Activated CD8-positive, alpha-beta memory T cell treated with anti-CD3 and anti-CD28 coated beads, Interleukin-2, amount 10 ng/mL, durations not matched to agents 7 days and 5 days (primary cell): Measurements from ENCODE around the gene CAMKMT. TPM values are rescaled to one million over a fixed set of nuclear protein-coding genes. Genes with fewer than 3 reads are reported as not detected.
A peak's percentile ranks its signal among the peaks of the same experiment; 100 is the strongest.

Source experiments
- ATAC-seq: fragments of 150-1000 bp; cut with Tn5 transposase; one replicate; pipeline ENCODE4 v1.10.0; 2021; ENCODE audit warnings: moderate library complexity
- CTCF ChIA-PET: fragments of 350-600 bp; sonication (Branson Sonifier 250); formaldehyde crosslinking; loops from one replicate; lab custom pipeline; 2021; ENCODE audit warnings: antibody characterized with exemption; lab: Charles Lee
- DNase-seq: peaks from one replicate; pipeline ENCODE4 v3.0.0-alpha.2; 2020
- H3K27ac Mint-ChIP-seq: one replicate; pipeline ENCODE4 v1.8.0; 2021; ENCODE audit warnings: mild to moderate bottlenecking, mixed read lengths
- H3K27me3 Mint-ChIP-seq: one replicate; pipeline ENCODE4 v1.8.0; 2021; ENCODE audit warnings: mixed read lengths
- H3K36me3 Mint-ChIP-seq: one replicate; pipeline ENCODE4 v1.8.0; 2021; ENCODE audit warnings: mild to moderate bottlenecking, mixed read lengths
- H3K4me1 Mint-ChIP-seq: one replicate; pipeline ENCODE4 v1.8.0; 2021; ENCODE audit warnings: mixed read lengths
- H3K4me3 Mint-ChIP-seq: one replicate; pipeline ENCODE4 v1.8.0; 2021; ENCODE audit warnings: mild to moderate bottlenecking, moderate library complexity, mixed read lengths
- H3K9me3 Mint-ChIP-seq: one replicate; pipeline ENCODE4 v1.8.0; 2022; ENCODE audit warnings: low read depth, mixed read lengths
- total RNA-seq, 2 experiments: library from RNA; stranded (reverse); gene quantifications; one replicate each; pipeline ENCODE4 v1.2.3, GENCODE V29; 2021

Gene CAMKMT
- 10 to 100 TPM; 12.8 to 13.3 TPM for total RNA-seq

- CTCF ChIA-PET, result interaction anchor here (0.7 to 2.2 kb wide), 11 partner anchors 9 to 317 kb away, joined by 3 to 10 read pairs (median 4); no protein-coding TSS in a partner anchor
- Mint-ChIP-seq H3K4me1 (peaks cover 46% of the 10 kb centered on the region), H3K9me3 (no peaks in the 10 kb centered on the region), H3K4me3 (peak within 1 kb of the TSS; percentile 91), H3K27me3 (no peaks in the 10 kb centered on the region), H3K36me3 (peaks cover 4% of the 10 kb centered on the region), H3K27ac (peak within 1 kb of the TSS; percentile 99)
- DNase-seq, result peak; percentile 99
- ATAC-seq, result peak; percentile 89
Measured at GRCh38 chr2:44361330-44362206, at the start of gene CAMKMT, which contains the start of gene PREPL. Gene CAMKMT, plus strand, starts transcription at chr2:44361947. Gene PREPL, minus strand, starts transcription at chr2:44361494. Its CDS starts 15,152 bp downstream, at chr2:44346342.

DNA sequence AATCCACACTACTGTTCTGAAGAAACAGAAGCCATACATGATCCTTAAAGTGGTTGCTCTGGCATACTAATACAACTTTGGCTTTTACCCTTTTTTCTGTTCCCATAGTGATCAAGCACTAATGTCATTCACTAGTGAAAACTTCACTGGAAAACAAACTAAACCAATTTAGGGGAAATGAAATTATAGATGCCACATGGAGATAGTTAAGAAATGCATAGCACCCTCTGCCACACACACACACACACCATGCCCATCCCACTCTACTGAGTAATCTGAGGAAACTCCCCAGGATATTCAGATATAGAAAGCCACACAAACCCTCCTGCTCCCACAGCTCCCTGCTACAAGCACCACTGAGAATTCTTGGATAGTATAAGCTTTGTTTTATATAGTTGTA, 47.4 kb upstream of the CAMKMT start:
- H3K27me3 Mint-ChIP-seq, result no peaks in the 10 kb centered on the region
- H3K9me3 Mint-ChIP-seq, result peaks cover 18% of the 10 kb centered on the region
- H3K36me3 Mint-ChIP-seq, result peaks cover 56% of the 10 kb centered on the region
- H3K4me3 Mint-ChIP-seq, result no peak overlapping the region
- DNase-seq (no peak), ATAC-seq (no peak)
- no peak overlapping the region for H3K27ac Mint-ChIP-seq
- CTCF ChIA-PET, result no interaction called here
- H3K4me1 Mint-ChIP-seq, result peaks cover 4% of the 10 kb centered on the region

GRCh38 chr2:44315945-44316344, 45.8 kb upstream of the CAMKMT start:
- no peak for DNase-seq
- Mint-ChIP-seq H3K27ac (no peak overlapping the region), H3K27me3 (no peaks in the 10 kb centered on the region), H3K36me3 (peaks cover 55% of the 10 kb centered on the region), H3K4me1 (peaks cover 4% of the 10 kb centered on the region), H3K4me3 (no peak overlapping the region), H3K9me3 (peaks cover 10% of the 10 kb centered on the region)
- CTCF ChIA-PET, result interaction anchor here (0.9 kb wide), 1 partner anchor 73 kb away, joined by 3 read pairs; no protein-coding TSS in a partner anchor
- ATAC-seq, result no peak

DNA sequence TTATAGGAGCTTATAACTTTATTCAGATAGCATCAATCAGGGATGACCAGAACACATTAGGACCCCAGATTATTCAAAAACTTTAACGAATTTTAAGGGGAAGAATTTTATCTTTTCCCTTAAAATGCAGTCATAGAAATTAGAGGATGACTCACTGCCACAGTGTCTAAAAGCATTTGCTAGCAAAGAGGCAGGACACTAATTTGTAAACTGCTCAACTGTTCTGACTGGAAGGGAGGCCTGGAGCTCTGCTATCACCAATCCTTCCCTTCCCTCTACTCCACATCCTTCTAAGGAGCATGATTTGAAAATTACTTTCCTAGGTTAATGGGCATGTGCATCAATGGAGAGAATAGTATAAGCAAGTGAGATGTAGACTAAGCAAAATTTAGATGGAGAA, 40.9 kb upstream of the CAMKMT start:
- no peaks in the 10 kb centered on the region for H3K27me3 Mint-ChIP-seq
- no peaks in the 10 kb centered on the region for H3K9me3 Mint-ChIP-seq
- peaks cover 43% of the 10 kb centered on the region for H3K36me3 Mint-ChIP-seq
- no peak overlapping the region for H3K27ac Mint-ChIP-seq
- H3K4me3 Mint-ChIP-seq, result no peak overlapping the region
- DNase-seq, result no peak
- peaks cover 4% of the 10 kb centered on the region for H3K4me1 Mint-ChIP-seq
- ATAC-seq, result no peak
- CTCF ChIA-PET, result no interaction called here

GRCh38 chr2:44321360-44321759, 40.4 kb upstream of the CAMKMT start:
- Mint-ChIP-seq H3K27ac (no peak overlapping the region), H3K36me3 (peaks cover 38% of the 10 kb centered on the region), H3K27me3 (no peaks in the 10 kb centered on the region), H3K4me3 (no peak overlapping the region), H3K9me3 (no peaks in the 10 kb centered on the region), H3K4me1 (peaks cover 4% of the 10 kb centered on the region)
- ATAC-seq (no peak), DNase-seq (no peak)
- CTCF ChIA-PET, result no interaction called here

DNA sequence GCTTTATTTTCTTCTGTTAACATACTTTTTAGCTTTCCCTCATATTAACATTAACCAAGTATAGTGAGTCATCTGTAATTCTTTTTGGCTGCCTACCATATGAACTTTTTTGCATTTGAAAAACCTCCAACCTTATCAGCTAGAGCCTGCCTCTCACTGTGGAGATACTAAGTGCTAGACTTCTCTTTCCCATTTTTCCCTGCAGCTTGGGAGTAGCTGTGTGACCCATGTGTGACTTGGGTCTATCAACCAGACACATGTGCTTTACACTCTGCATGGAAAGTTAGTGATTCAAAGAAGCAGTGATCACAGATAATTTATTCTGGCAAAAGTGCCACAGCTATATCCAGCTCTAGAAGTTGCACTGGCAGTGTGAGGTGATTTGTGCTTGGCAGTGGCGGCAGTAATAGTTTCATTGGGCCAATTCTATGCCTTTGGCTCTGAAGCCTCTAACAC, 36.7 kb upstream of the CAMKMT start:
- H3K36me3 Mint-ChIP-seq, result peaks cover 37% of the 10 kb centered on the region
- H3K27ac Mint-ChIP-seq, result no peak overlapping the region
- no peak for DNase-seq
- H3K27me3 Mint-ChIP-seq, result no peaks in the 10 kb centered on the region
- CTCF ChIA-PET, result interaction anchor here (1.3 kb wide), 1 partner anchor 83 kb away, joined by 3 read pairs; no protein-coding TSS in a partner anchor
- H3K9me3 Mint-ChIP-seq, result no peaks in the 10 kb centered on the region
- H3K4me1 Mint-ChIP-seq, result no peaks in the 10 kb centered on the region
- no peak for ATAC-seq
- H3K4me3 Mint-ChIP-seq, result no peak overlapping the region

DNA sequence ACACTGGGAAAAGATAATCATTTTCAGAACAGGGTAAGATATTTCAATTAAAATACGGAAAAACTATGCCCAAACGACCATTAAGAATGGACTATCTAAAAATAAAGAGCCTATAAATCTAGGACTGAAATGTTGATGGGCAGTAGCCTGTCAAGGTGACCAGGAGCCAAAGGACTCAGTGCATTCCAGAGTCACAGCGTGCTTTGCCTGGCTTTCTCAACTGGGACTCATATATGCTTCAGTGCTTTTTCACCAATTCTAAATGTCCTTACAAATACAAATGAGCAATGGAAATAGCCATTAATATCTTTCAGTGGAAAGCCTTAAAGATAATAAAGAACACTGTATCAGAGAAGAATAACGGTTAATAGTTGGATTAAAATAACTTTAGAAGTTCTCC, 35.9 kb upstream of the CAMKMT start:
- no peak overlapping the region for H3K27ac Mint-ChIP-seq
- DNase-seq, result no peak
- no peaks in the 10 kb centered on the region for H3K4me1 Mint-ChIP-seq
- no peak for ATAC-seq
- CTCF ChIA-PET, result interaction anchor here (1.0 kb wide), 1 partner anchor 9 kb away, joined by 4 read pairs; no protein-coding TSS in a partner anchor
- no peaks in the 10 kb centered on the region for H3K9me3 Mint-ChIP-seq
- peaks cover 37% of the 10 kb centered on the region for H3K36me3 Mint-ChIP-seq
- H3K27me3 Mint-ChIP-seq, result no peaks in the 10 kb centered on the region
- H3K4me3 Mint-ChIP-seq, result no peak overlapping the region

DNA sequence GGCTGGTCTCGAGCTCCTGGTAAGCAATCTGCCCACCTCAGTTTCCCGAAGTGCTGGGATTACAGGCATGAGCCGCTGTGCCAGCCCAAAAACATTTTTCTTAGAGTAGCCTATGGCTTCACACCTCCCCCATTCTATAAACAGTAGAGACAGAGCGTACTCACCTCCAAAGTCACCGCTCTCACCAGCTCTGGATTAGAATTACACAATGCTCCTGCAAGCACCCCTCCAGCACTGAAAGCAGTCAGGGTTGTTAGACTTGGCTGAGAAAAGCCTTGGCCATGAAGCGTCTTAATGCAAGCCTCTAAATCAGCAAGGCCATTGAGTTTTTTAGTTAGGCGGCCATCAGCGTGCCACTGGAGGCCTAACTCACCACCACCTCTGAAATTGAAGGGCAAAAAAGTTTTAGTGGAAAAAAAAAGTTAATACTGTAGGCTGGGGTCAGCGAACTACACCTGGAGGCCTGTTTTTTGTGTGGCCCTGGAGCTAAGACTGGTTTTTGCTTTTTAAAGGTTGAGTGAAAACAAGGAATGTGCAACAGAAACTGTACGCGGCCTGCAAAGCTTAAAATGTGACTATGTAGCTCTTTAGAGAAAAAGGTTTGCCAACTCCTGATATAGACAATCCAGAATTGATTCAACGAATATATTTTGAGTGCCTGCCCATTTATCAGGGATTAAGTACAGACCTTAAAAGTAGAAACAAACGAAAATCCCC, 35.0 kb upstream of the CAMKMT start:
- H3K9me3 Mint-ChIP-seq, result no peaks in the 10 kb centered on the region
- H3K36me3 Mint-ChIP-seq, result peaks cover 40% of the 10 kb centered on the region
- ATAC-seq (no peak), DNase-seq (no peak)
- H3K4me1 Mint-ChIP-seq, result no peaks in the 10 kb centered on the region
- H3K4me3 Mint-ChIP-seq, result no peak overlapping the region
- no peak overlapping the region for H3K27ac Mint-ChIP-seq
- CTCF ChIA-PET, result interaction anchor here (1.0 kb wide), 1 partner anchor 9 kb away, joined by 4 read pairs; no protein-coding TSS in a partner anchor
- no peaks in the 10 kb centered on the region for H3K27me3 Mint-ChIP-seq

GRCh38 chr2:44328750-44329149, 33.0 kb upstream of the CAMKMT start:
- no peaks in the 10 kb centered on the region for H3K27me3 Mint-ChIP-seq
- peaks cover 31% of the 10 kb centered on the region for H3K36me3 Mint-ChIP-seq
- H3K9me3 Mint-ChIP-seq, result no peaks in the 10 kb centered on the region
- no peak overlapping the region for H3K27ac Mint-ChIP-seq
- DNase-seq, result no peak
- no peak for ATAC-seq
- H3K4me3 Mint-ChIP-seq, result no peak overlapping the region
- no peaks in the 10 kb centered on the region for H3K4me1 Mint-ChIP-seq
- CTCF ChIA-PET, result interaction anchor here (0.7 to 1.6 kb wide), 3 partner anchors 11 to 329 kb away, joined by 3 to 4 read pairs (median 3); no protein-coding TSS in a partner anchor

- peaks cover 27% of the 10 kb centered on the region for H3K36me3 Mint-ChIP-seq
- ATAC-seq, result no peak
- H3K27me3 Mint-ChIP-seq, result no peaks in the 10 kb centered on the region
- no peak overlapping the region for H3K27ac Mint-ChIP-seq
- DNase-seq, result no peak
- H3K9me3 Mint-ChIP-seq, result no peaks in the 10 kb centered on the region
- H3K4me3 Mint-ChIP-seq, result no peak overlapping the region
- CTCF ChIA-PET, result interaction anchor here (0.8 to 1.6 kb wide), 3 partner anchors 10 to 13 kb away, joined by 3 to 4 read pairs (median 3); no protein-coding TSS in a partner anchor
- no peaks in the 10 kb centered on the region for H3K4me1 Mint-ChIP-seq
Measured at GRCh38 chr2:44329343-44329742, 32.4 kb upstream of the CAMKMT start.

GRCh38 chr2:44330801-44331200, 30.9 kb upstream of the CAMKMT start:
- ATAC-seq (no peak), DNase-seq (no peak)
- no peak overlapping the region for H3K27ac Mint-ChIP-seq
- no peaks in the 10 kb centered on the region for H3K9me3 Mint-ChIP-seq
- no peak overlapping the region for H3K4me3 Mint-ChIP-seq
- peaks cover 3% of the 10 kb centered on the region for H3K4me1 Mint-ChIP-seq
- CTCF ChIA-PET, result no interaction called here
- H3K36me3 Mint-ChIP-seq, result peaks cover 28% of the 10 kb centered on the region
- no peaks in the 10 kb centered on the region for H3K27me3 Mint-ChIP-seq

- Mint-ChIP-seq H3K27ac (no peak overlapping the region), H3K9me3 (no peaks in the 10 kb centered on the region), H3K27me3 (no peaks in the 10 kb centered on the region), H3K4me3 (no peak overlapping the region), H3K36me3 (peaks cover 43% of the 10 kb centered on the region), H3K4me1 (peaks cover 3% of the 10 kb centered on the region)
- DNase-seq (no peak), ATAC-seq (no peak)
- CTCF ChIA-PET, result interaction anchor here (1.0 to 1.2 kb wide), 2 partner anchors 10 to 290 kb away, joined by 3 to 4 read pairs; no protein-coding TSS in a partner anchor
Measured at GRCh38 chr2:44333994-44334393, 27.8 kb upstream of the CAMKMT start.
